Measurements from ENCODE around the gene TBC1D13. TPM values are rescaled to one million over a fixed set of nuclear protein-coding genes. Genes with fewer than 3 reads are reported as not detected.

TBC1D13 gene
- total and polyA plus RNA-seq, 2 of the 13 experiments (the other 11 are each of a cell fraction or from before 2014, with no cell fraction given): 17.9 to 19.7 TPM

DNA sequence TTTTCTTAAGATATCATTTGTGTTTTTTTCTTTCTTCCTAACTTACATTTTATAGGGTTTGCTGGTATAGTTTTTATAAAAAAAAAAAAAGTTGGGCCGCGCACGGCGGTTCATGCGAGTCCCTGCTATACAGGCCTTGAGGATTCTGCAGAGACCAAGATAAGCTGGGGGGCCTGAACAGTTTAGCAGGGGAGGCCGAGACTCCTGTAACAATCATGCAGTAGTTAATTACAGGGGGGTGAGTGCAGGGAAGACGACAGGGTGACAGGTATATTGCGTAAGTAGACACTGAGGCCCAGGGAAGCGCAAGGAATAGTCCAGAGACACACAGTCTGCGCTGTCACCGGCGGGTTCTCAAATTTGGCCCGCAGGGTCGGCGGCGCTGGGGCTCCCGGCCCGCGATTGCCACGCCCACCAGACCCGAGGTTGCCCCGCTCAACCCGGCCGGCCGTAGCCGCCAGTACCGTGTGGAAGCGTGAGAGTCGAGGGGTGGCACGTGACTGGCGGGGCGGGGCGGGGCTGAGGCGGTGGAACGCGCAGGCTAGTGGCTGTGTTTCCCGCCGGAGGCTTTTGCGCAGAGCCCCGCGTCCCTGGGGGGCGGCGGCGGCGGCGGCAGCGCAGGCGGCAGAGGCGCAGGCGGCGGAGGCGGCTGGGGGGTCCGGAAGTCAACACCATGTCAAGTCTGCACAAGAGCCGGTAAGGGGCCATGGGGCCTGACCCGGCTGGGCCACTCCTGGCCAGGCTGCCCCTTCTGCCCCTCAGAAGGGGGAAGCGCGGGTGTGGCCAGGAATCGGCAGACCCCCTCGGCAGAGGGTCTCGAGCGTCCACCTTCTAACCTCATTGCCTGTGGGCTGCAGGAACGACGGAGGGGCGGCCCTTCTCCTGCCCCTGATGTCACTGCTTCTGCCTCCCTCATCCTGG, at the start of gene TBC1D13 (continued):
- no peak for TF ChIP-seq NFRKB (IDR thresholded peaks at IDR 0.05)
- 0 out of 4 replicates have a peak, but pooled peaks of 1 of the 2 experiments have one; percentile 15 for TF ChIP-seq EP300 (IDR thresholded peaks at IDR 0.05; ENCODE audit: low read depth in 2 of 2, low read length in 2 of 2)
- TF ChIP-seq EP300 (CRISPR knock-in tag; IDR thresholded peaks at IDR 0.05; ENCODE audit: borderline replicate concordance): peak; percentile 68; the same call in 1 of the 2 replicates
- TF ChIP-seq CCAR2 (optimal IDR thresholded peaks at IDR 0.05; ENCODE audit: low read depth, low read length): no peak
- peak; percentile 97 for TF ChIP-seq ZC3H13 (CRISPR knock-in tag; IDR thresholded peaks at IDR 0.05)
- TF ChIP-seq, protein P1, sequence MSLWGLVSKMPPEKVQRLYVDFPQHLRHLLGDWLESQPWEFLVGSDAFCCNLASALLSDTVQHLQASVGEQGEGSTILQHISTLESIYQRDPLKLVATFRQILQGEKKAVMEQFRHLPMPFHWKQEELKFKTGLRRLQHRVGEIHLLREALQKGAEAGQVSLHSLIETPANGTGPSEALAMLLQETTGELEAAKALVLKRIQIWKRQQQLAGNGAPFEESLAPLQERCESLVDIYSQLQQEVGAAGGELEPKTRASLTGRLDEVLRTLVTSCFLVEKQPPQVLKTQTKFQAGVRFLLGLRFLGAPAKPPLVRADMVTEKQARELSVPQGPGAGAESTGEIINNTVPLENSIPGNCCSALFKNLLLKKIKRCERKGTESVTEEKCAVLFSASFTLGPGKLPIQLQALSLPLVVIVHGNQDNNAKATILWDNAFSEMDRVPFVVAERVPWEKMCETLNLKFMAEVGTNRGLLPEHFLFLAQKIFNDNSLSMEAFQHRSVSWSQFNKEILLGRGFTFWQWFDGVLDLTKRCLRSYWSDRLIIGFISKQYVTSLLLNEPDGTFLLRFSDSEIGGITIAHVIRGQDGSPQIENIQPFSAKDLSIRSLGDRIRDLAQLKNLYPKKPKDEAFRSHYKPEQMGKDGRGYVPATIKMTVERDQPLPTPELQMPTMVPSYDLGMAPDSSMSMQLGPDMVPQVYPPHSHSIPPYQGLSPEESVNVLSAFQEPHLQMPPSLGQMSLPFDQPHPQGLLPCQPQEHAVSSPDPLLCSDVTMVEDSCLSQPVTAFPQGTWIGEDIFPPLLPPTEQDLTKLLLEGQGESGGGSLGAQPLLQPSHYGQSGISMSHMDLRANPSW (CRISPR knock-in tag; IDR thresholded peaks at IDR 0.05; ENCODE audit: borderline replicate concordance): peak; percentile 87; the same call in 1 of the 2 replicates
- TF ChIP-seq, protein P2, sequence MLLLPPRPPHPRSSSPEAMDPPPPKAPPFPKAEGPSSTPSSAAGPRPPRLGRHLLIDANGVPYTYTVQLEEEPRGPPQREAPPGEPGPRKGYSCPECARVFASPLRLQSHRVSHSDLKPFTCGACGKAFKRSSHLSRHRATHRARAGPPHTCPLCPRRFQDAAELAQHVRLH (CRISPR knock-in tag; IDR thresholded peaks at IDR 0.05; ENCODE audit: borderline replicate concordance, low read depth): peak; percentile 94
- TF ChIP-seq GATAD2A (CRISPR knock-in tag; IDR thresholded peaks at IDR 0.05): peak; percentile 50; the same call in 1 of the 2 replicates
- TF ChIP-seq ETV6 (CRISPR knock-in tag; conservative IDR thresholded peaks at IDR 0.05): peak; percentile 91; the same call in 1 of the 2 replicates
- TF ChIP-seq STAG1 (CRISPR knock-in tag; IDR thresholded peaks at IDR 0.05): peak; percentile 27
- no peak; the same call in 1 of the 2 replicates for TF ChIP-seq ZNF160 (CRISPR knock-in tag; IDR thresholded peaks at IDR 0.05)
- peak; percentile 76; the same call in 1 of the 2 replicates for TF ChIP-seq CENPT (CRISPR knock-in tag; IDR thresholded peaks at IDR 0.05; ENCODE audit: low read depth)
- TF ChIP-seq ZKSCAN1 (IDR thresholded peaks at IDR 0.05; ENCODE audit: low read length): no peak
- TF ChIP-seq, protein P3, sequence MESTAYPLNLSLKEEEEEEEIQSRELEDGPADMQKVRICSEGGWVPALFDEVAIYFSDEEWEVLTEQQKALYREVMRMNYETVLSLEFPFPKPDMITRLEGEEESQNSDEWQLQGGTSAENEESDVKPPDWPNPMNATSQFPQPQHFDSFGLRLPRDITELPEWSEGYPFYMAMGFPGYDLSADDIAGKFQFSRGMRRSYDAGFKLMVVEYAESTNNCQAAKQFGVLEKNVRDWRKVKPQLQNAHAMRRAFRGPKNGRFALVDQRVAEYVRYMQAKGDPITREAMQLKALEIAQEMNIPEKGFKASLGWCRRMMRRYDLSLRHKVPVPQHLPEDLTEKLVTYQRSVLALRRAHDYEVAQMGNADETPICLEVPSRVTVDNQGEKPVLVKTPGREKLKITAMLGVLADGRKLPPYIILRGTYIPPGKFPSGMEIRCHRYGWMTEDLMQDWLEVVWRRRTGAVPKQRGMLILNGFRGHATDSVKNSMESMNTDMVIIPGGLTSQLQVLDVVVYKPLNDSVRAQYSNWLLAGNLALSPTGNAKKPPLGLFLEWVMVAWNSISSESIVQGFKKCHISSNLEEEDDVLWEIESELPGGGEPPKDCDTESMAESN (CRISPR knock-in tag; conservative IDR thresholded peaks at IDR 0.05): peak; percentile 98
- 0 out of 2 replicates have a peak, but pooled peaks have one; percentile 22 for TF ChIP-seq POLR2AphosphoS5 (IDR thresholded peaks at IDR 0.05; ENCODE audit: low read depth, low read length)
- TF ChIP-seq TOE1 (CRISPR knock-in tag; IDR thresholded peaks at IDR 0.05): peak; percentile 74; the same call in 1 of the 2 replicates
- peak; percentile 93 for TF ChIP-seq GATAD1 (CRISPR knock-in tag; IDR thresholded peaks at IDR 0.05)
- TF ChIP-seq, protein P4, sequence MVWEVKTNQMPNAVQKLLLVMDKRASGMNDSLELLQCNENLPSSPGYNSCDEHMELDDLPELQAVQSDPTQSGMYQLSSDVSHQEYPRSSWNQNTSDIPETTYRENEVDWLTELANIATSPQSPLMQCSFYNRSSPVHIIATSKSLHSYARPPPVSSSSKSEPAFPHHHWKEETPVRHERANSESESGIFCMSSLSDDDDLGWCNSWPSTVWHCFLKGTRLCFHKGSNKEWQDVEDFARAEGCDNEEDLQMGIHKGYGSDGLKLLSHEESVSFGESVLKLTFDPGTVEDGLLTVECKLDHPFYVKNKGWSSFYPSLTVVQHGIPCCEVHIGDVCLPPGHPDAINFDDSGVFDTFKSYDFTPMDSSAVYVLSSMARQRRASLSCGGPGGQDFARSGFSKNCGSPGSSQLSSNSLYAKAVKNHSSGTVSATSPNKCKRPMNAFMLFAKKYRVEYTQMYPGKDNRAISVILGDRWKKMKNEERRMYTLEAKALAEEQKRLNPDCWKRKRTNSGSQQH (CRISPR knock-in tag; IDR thresholded peaks at IDR 0.05; ENCODE audit: low read depth): peak; percentile 95; the same call in 1 of the 2 replicates
- TF ChIP-seq JUN (CRISPR knock-in tag; IDR thresholded peaks at IDR 0.05): peak; percentile 18; the same call in 1 of the 2 replicates
- TF ChIP-seq, protein P5, sequence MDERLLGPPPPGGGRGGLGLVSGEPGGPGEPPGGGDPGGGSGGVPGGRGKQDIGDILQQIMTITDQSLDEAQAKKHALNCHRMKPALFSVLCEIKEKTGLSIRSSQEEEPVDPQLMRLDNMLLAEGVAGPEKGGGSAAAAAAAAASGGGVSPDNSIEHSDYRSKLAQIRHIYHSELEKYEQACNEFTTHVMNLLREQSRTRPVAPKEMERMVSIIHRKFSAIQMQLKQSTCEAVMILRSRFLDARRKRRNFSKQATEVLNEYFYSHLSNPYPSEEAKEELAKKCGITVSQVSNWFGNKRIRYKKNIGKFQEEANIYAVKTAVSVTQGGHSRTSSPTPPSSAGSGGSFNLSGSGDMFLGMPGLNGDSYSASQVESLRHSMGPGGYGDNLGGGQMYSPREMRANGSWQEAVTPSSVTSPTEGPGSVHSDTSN (CRISPR knock-in tag; IDR thresholded peaks at IDR 0.05): no peak
- TF ChIP-seq FOSL1 (CRISPR knock-in tag; IDR thresholded peaks at IDR 0.05; ENCODE audit: borderline replicate concordance): peak; percentile 39; the same call in 1 of the 2 replicates
- TF ChIP-seq PTBP1 (IDR thresholded peaks at IDR 0.05; ENCODE audit: low read depth, low read length, poor library complexity, severe bottlenecking): no peak
